ENCODE data around the gene NGF.
A peak's percentile ranks its signal among the peaks of the same experiment; 100 is the strongest.

- peak in 1 of 3 donors; percentile 9 for TF ChIP-seq POLR2AphosphoS5 (IDR thresholded peaks at IDR 0.05)
- TF ChIP-seq CTCF (IDR thresholded peaks at IDR 0.05): no peak
- TF ChIP-seq POLR2A (IDR thresholded peaks at IDR 0.05): no peak
- TF ChIP-seq EP300 (IDR thresholded peaks at IDR 0.05): no peak
These were observed 23.3 kb downstream of the NGF start for GRCh38 chr1:115314765-115315164.

All from stomach (tissue), 4 donors.